HG03095 (cell line): Measurements from ENCODE around the gene TRMT10B.
"Not testable (repeated sequence)": the region's sequence is repeated elsewhere in the genome, so short reads cannot be mapped to it uniquely, and the experiment has no call there.

Source experiments
- ATAC-seq: cut with Tn5 transposase; IDR thresholded peaks from one replicate; pipeline ENCODE4 v1.9.1; 2021; ENCODE audit warnings: moderate library complexity; ENCODE audit not compliant: unreplicated experiment

The TRMT10B gene

DNA sequence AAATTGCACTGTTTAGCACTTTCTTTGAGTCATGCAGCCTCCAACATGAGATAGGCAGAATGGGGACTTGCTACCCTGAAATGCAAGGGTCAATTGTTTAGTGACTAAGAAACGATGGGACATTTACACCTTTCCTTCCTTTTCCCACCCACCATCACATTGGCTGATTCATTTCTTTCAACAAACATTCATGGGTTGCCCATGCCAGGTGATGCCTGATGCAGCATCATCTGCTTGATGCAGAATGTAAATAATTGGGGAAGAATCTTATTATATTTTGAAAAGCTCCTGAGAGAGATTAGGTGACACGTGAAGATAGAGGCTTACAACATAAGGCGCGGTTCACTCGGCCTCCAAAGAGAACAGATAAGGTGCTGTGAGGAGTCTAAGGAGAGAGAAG lies 4.5 kb upstream of the TRMT10B start:
- no peak for ATAC-seq

DNA sequence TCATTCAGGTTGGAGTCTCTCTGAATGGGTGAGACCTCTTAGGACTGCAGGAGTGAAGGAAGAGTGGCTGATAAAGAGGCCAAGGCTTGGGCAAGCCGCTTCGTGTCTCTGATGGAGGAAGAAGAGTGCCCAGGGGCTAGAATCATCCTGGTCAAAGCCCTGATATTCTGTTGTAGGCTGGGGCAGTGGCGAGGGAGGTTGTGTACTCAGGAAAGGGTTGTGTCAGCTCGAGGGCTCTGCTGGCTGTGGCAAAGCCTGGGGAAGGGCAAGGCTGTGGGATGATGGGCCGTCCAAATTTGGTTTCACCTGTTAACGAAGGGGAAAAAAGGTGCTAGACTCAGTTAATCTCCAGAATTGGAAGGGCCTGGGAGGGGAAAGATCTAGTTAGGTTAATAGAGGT lies 2.4 kb upstream of the TRMT10B start:
- ATAC-seq: no peak

DNA sequence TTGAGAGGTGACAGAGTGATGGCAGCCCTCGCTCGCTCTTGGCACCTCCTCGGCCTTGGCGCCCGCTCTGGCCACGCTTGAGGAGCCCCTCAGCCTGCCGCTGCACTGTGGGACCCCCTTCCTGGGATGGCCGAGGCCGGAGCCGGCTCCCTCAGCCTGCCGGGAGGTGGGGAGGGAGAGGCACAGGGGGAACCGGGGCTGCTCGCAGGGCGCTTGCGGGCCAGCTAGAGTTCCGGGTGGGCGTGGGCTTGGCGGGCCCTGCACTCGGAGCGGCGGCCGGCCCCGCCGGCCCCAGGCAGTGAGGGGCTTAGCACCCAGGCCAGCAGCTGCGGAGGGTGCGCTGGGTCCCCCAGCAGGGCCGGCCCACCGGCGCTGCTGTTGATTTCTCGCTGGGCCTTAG lies 1.9 kb upstream of the TRMT10B start:
- ATAC-seq: not testable (repeated sequence)

DNA sequence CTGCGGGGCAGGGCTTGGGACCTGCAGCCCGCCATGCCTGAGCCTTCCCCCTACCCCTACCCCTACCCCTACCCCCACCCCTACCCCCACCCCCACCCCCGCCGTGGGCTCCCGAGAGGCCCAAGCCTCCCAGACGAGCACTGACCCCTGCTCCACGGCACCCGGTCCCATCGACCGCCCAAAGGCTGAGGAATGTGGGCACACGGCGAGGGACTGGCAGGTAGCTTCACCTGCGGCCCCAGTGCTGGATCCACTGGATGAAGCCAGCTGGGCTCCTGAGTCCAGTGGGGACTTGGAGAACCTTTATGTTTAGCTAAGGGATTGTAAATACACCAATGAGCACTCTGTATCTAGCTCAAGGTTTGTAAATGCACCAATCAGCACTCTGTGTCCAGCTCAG lies 1.5 kb upstream of the TRMT10B start:
- not testable (repeated sequence) for ATAC-seq

DNA sequence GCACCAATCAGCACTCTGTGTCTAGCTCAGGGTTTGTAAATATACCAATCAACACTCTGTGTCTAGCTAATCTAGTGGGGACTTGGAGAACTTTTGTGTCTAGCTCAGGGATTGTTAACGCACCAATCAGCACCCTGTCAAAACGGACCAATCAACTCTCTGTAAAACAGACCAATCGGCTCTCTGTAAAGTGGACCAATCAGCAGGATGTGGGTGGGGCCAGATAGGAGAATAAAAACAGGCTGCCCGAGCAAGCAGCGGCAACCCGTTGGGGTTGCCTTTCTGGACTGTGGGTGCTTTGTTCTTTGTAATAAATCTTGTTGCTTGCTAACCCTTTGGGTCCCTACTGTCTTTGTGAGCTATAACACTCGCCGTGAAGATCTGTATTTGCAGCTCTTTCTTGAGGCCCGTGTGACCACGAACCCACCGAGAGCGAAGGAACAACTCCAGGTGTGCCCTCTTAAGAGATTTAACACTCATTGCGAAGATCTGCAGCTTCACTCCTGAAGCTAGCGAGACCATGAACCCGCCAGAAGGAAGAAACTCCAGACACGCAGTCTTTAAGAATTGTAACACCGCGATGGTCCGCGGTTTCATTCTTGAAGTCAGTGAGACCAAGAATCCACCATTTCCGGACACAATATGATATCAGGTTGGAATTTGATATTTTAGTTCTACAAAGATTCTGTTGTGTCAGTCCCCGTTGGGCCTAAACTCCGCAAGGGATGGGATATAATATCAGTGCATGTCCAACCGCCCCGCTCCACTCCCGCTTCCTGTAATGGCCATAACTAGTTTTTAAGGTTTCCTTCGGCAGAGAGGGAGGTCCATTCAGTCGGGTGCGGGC lies 740 bp upstream of the TRMT10B start:
- ATAC-seq: no peak

DNA sequence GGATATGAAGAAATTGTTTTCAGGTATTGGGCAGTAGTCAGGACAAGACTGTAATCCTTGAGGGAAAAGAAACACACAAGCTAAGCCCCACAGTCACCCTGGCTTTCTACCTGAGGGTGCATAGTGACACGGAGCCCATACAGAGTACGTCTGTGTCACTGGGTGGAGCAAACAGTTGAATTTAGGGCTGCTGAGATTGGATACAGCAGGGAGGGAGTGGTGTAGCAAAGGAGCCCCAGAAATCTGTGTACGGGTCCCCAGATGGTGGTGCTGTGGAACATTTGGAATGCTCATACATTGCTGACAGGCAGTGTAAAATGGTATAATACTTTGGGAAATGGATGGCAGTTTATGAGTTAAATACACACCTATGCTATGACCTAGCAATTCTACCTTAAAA lies 5.1 kb downstream of the TRMT10B start:
- no peak for ATAC-seq

DNA sequence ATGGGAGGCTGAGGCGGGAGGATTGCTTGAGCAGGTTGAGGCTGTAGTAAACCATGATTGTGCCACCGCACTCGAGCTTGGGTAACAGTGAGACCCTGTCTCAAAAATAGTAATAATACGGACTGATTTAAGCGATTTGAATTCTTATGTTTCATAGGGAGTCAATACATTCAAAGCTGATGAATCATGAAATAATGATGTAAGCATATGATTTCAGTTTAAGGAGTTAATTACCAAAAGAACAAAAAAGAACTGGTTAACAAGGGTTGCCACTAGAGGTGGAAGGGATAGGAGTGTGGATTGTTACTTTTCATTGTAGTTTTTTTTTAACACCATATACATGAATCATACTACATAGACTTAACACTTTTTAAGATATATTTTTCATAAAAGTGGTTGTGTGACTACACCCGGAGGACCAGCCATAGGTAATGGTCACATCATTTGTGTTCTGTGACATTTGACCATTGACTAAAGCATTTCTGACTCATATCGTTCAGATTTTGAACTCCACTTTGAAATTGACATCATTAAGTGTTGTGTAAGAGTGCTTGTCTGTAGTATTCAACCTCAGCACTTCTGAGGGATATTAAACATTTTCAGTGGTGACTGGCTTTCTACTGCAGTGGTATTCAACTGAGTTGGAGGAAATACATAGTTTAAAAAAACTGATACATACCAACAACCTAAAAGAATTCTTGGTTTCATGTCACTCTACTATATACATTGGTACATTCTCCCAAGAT lies 7.0 kb downstream of the TRMT10B start:
- ATAC-seq: no peak

DNA sequence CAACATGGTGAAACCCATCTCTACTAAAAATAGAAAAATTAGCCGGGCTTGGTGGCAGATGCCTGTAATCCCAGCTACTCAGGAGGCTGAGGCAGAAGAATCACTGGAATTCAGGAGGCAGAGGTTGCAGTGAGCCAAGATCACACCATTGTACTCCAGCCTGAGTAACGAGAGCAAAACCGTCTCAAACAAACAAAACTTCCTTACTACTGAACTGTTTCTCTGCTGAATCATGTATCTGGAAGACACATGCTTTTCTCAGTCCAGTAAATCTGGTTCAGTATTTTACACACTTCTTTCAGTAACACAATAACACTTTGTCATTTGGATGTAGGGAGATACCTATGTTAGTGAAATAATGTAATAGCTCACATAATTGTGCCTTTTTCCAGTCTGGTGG lies 7.9 kb downstream of the TRMT10B start:
- ATAC-seq: no peak

DNA sequence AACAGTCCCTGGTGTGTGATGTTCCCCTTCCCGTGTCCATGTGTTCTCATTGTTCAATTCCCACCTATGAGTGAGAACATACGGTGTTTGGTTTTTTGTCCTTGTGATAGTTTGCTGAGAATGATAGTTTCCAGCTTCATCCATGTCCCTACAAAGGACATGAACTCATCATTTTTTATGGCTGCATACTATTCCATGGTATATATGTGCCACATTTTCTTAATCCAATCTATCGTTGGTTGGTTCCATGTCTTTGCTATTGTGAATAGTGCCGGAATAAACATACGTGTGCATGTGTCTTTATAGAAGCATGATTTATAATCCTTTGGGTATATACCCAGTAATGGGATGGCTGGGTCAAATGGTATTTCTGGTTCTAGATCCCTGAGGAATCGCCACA lies 11.7 kb downstream of the TRMT10B start:
- not testable (repeated sequence) for ATAC-seq

DNA sequence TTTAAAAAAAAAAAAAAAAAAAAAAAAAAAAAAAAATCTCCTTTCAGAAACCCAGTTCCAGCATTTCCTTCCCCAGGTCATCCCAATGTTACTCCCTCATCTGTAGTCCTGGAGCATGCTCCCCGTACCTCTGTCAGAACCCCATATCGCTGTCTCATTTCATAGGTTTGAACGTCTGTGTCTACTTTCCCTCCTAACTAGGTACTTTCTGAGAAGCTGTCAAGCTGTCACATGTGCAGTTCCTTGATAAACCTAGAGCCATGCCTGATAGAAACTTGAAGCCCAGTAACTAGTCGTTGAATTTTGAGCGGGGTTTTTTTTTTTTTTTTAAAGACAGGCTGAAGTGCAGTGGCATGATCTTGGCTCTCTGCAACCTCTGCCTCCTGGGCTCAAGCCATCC lies 15.7 kb downstream of the TRMT10B start:
- no peak for ATAC-seq

DNA sequence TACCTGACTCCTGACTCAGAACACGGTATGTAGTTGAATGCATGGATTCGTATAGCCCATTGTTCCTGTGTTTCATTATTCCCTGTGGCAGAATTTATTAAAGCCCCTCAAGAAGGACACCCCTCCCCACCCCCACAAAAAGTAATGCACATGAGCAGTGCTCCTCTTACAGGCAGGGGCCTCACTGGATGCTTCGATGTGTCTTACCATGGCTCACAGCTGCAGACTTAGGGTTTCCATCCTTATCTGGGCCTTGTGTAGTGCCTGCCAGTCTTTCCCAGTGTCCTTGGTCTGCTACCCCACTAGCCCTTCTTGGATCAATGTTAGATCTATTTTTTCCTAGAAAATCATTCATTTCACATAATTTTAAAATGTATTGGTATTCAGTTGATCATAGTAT lies 16.4 kb downstream of the TRMT10B start:
- no peak for ATAC-seq

DNA sequence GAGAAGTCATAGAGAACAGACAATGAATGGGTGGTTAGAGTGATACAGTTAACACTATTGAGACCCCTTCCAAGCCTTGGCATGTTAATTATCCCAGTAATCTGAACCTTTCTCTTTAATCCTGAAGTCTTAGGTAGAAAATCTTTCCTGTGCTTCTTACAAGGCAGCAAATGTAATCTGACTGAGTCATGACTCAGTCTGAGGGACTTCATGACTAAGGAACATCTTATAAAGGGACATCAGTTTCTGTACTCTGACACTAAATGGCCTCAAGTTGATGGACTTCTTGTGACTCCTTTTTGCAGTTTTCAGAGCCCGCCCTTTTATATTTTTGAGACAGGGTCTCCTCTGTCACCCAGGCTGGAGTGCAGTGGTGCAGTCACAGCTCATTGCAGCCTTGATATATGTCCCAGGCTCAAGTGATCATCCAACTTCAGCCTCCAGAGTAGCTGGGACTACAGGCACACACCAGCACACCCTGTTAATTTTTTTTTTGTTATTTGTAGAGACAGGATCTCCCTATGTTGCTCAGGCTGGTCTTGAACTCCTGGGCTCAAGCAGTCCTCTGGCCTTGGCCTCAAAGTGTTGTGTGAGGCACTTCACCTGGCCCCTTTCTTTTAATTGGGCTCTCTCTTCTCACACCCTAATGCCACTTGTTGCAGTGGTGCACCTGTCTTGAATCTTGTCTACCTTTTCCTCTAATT lies 21.8 kb downstream of the TRMT10B start:
- ATAC-seq: no peak

DNA sequence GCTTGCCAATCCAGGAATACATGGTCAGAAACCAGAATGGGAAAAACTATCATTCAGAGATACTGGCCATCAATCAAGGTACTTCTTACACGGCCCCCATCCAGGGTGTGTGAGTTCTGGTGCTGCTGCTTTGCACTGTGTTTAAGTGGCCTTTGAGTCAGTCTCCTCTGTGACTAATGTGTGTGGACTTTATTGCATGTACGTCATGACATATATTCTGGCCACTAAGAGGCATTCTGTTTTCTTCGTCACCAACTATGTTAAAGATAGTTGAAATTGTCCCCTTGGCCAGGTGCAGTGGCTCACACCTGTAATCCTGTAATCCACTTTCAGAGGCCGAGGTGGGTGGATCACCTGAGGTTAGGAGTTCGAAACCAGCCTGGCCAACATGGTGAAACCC lies 22.7 kb downstream of the TRMT10B start:
- no peak for ATAC-seq

DNA sequence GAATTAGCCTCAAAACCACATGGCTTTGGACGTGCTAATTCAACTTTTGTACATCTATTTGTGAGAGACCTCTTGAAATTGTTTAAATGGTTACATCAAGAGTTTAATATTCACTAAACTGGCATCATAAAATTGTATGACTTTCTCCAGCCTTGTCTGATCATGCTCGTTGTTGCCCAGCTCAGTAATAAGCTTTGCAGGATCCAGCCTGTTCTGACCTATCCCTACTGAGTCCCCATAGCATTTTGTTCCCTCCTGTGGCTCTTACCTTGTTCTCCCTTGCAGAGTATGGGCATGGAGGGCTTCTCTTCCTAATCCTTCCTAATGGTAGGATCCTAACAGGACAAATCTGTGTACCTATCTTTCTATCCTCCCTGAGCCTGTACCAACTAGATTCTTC lies 24.9 kb downstream of the TRMT10B start:
- no peak for ATAC-seq

DNA sequence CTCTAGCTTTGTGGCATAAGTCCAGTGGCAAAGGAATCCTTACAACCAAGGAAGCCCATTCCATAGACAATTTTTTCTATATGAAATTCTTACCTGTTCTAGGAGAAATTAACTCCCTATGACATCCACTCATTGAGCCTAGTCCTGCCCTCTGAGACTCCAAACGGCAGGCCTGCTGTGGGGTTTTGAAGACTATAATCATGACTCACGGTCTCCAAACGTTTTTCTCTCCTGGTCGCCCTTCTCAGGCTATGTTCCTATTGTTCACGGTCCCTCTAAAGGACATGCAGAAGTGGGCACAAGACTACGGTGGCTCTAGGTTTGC lies 30.6 kb downstream of the TRMT10B start:
- no peak for ATAC-seq

DNA sequence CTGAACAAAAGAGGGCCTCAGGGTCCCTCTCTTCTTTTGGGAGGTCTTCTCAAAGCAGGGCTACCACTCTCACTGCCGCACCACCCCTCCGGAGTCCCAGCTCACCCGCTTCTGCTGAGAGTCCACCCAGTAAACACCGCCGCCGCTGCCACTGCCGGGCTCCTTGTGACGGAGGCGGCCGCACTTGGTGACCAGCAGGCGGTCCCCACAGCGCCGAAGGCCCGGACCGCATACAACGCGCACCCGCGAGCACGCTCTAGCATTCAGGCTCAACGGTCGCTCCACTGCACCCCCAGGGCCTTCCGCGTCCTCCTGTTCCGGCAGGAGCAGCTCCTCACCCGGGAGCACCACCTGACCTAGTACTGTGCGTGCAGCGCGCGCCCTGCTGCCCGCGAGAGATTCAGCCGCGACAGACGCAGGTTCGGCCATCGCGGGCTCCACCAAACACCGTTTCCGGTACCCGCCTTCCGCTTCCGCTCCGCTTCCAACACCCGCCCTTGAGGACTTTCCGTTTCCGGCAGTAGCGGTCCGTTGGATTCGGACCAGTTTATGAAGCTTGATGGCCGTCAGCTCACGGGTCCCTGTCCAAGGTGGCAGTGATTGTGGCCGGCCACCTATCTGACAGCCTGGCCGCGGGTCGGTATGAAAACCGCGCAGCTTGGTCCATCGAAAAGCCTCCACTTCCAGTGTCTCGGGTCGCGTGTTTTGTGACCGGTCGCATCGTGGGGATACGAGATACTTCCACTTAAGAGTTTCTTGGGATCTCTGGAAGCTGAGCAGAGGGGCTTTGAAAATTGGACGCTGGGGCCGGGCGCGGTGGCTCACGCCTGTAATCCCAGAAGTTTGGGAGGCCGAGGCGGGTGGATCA lies 31.2 kb downstream of the TRMT10B start, which contains the start of gene EXOSC3:
Gene EXOSC3, minus strand, starts transcription at position 449 of the 868 bp plus-strand sequence. Its CDS starts 20 bp downstream, at position 429.
- ATAC-seq: peak; percentile 91

DNA sequence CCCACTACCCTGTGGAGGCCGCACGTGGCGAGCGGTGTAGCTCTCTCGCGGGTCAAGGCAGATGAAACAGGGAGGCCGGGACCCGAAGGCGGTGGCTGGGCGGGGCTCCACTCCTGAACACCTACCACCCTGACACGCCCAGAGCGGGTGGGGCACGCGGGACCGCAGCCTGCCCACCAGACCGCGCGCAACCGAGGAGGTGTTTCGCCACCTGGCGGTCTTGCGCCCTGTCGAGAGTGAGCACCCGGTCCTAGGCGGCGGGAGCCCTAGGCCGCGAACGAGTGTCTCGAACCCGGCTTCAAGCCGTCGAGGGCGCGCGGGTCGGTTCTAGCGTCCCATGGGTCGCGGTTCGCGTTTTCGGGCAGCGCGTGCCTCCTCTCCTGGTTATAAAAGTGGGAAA lies 33.5 kb downstream of the TRMT10B start:
- ATAC-seq: no peak

DNA sequence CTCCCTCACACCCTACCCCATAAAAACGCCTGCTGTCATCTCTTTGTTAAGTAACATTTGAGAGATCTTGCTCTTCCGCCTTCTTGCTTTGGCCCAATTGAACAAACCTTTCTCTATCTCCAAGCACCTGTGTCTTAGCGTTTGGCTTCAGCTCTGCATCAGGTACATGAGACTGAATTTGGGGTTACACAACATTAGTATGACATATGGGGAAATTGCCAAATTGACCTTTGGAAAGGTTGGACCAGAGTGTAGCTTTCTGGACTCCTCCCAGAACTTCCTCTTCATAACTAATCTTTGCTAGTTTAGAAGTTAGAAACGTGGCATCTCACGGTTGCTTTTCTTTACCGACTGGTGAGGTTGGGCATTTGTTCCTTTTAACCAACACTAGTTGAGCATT lies 34.7 kb downstream of the TRMT10B start:
- no peak for ATAC-seq

DNA sequence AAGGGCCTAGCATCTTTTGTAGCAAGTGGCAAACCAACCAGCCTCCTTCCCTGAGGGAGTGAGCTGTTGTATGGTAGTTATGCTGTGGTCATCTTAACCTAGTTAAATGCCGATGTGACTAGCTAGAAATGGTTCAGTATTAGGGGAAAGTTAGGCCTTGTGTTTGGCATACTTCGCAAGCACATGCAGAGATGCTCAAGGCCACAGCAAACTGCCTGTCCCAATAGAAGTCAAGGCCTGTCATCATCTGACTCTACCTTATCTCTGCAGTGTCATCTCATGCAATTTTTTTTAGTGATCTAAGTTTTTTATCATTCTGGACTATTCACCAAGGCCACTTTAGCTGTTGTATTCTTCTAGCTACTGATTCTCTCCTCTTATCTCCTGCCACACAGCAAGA lies 36.5 kb downstream of the TRMT10B start:
- no peak for ATAC-seq

DNA sequence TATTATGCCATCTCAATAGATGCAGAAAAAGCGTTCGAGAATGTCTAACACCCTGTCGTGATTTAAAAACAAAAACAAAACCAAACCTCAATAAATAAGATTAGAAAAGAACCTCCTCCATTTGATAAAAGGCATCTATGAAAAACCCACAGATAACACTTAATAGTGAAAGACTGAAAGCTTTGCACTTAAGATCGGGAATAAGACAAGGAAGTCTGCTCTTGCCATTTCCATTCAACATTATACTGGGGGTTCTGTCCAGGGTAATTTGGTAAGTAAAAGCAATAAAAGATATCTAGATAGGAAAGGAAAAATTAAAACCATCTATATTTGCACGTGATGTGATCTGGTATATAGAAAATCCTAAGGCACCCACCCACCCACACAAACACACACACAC lies 38.5 kb downstream of the TRMT10B start:
- no peak for ATAC-seq

DNA sequence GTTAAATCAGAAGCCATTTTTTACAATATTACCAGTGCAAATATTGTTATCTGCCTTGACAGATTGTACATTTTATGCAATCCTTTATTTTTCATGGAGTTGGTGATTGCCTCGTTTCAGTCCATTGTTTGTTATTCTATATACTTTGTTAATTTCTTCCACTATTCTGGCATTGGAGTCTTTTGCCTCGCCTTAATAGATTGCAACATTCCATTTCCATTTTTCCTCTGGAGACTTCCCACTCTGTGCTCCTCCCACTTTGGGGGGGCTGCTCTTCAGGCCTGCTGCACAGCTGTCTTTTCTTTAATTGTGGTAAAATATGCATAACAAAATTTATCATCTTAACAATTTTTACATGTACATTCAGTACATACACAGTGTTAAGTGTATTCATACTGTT lies 42.6 kb downstream of the TRMT10B start:
- ATAC-seq: no peak
